ENCODE data around the gene ABCC1. TPM values are rescaled to one million over a fixed set of nuclear protein-coding genes. Genes with fewer than 3 reads are reported as not detected.
A peak's percentile ranks its signal among the peaks of the same experiment; 100 is the strongest.

Gene ABCC1
- total RNA-seq, 2 donors from 2014 or later = 51.8 to 66.9 TPM

GRCh38 chr16:15993946-15994665, 44.7 kb downstream of the ABCC1 start:
- ATAC-seq = no peak
- H3K36me3 Mint-ChIP-seq = no peaks in the 10 kb centered on the region

DNA sequence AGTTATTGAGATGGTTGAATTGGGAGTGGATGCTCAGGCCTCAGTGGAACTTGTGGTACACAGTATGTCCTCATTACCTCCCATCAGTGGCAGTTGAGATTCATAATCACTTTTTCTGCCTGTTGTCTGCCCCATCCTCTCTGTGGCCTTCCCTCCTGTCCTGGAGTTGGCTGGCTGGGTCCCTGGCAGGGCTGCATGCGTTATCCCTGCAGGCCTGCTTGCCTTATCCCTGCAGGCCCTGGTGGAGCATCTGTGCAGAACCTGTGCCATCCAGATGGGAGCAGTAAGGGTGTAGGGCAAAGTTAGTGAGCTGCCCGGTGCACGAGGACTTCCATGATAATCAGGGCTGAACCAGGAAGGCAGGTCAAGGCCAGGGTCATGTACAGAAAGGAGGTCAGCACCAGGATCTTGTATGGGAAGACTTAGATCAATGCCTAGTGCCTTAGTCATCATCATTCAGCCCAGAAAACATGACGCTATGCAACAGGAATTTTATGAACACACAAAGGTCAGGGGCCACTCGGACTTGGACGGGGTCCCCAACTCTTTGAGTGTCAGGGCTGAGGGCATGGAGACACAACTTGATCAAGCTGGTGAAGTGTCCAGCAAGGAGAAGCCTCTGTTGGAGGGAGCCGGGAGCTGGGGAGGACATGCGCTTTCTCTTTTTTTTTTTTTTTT, 47.2 kb downstream of the ABCC1 start:
- peaks cover 0 to 3% of the 10 kb centered on the region in 2 donors for H3K9me3 Mint-ChIP-seq
- DNase-seq (ENCODE audit: low spot score in 2 of 2) (no peak), ATAC-seq (no peak)
- H3K27ac Mint-ChIP-seq = peak overlapping the region in 1 of 2 donors; percentile 60
- peaks cover 0 to 12% of the 10 kb centered on the region in 2 donors for H3K36me3 Mint-ChIP-seq

More at GRCh38 chr16:15993946-15994665, 44.7 kb downstream of the ABCC1 start:
- DNase-seq (ENCODE audit: low spot score in 2 of 2) = no peak
- peak overlapping the region in 1 of 2 donors; percentile 26 for H3K27ac Mint-ChIP-seq
- H3K9me3 Mint-ChIP-seq = no peaks in the 10 kb centered on the region

DNA sequence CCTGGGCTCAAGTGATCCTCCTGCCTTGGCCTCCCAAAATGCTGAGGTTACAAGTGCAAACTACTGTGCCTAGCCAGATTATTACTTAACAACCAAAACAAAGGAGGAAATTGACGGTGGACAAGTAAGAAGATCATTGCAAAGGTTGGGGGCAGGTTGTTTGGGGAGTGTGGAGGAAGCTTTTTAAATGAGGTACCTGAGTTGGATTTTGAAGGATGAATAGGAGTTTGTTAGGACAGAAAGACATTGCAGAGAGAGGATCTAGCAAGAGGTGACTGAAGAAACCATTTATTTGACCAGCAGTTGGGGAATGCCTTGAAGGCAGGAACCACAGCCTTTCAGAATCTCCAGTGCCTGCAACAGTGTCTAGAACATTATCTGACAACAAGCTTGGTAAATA, 51.3 kb downstream of the ABCC1 start:
- ATAC-seq (no peak), DNase-seq (ENCODE audit: low spot score in 2 of 2) (no peak)
- H3K36me3 Mint-ChIP-seq = peaks cover 0 to 22% of the 10 kb centered on the region in 2 donors
- peaks cover 0 to 14% of the 10 kb centered on the region in 2 donors for H3K9me3 Mint-ChIP-seq
- H3K27ac Mint-ChIP-seq = no peak overlapping the region

DNA sequence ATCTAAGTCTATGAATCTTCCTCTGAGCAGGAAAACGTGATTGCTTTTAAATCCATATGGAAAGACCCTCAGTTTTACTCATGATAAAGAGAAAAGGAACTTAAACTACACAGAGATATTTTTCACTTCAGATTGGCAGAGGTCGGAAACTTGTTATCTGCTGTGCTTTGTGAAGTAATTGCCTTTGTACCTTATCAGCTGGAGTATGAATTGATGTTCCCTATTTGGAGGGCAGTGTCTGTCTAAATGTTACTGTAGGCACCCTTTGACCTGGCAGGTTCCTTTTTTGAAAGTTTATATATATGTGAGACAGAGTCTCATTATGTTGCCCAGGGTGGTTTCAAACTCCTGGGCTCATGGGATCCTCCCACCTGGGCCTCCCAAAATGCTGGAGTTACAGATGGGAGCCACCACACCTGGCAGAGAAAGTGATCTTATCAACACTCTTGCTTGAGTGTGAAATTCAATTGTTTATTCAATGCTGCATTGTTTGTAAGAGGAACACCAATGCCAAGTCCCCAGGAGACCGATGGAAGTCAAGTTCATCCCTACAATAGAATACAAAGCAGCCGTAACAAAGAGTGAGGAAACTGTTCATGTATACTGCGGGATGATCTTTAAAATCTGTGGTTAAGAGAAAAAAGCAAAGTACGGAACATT, 52.3 kb downstream of the ABCC1 start:
- H3K9me3 Mint-ChIP-seq = peaks cover 0 to 14% of the 10 kb centered on the region in 2 donors
- DNase-seq (ENCODE audit: low spot score in 2 of 2) (no peak), ATAC-seq (no peak)
- H3K27ac Mint-ChIP-seq = no peak overlapping the region
- H3K36me3 Mint-ChIP-seq = peaks cover 0 to 31% of the 10 kb centered on the region in 2 donors

GRCh38 chr16:16003719-16004313, 54.4 kb downstream of the ABCC1 start:
- ATAC-seq (no peak), DNase-seq (ENCODE audit: low spot score in 2 of 2) (no peak)
- peaks cover 0 to 43% of the 10 kb centered on the region in 2 donors for H3K36me3 Mint-ChIP-seq
- H3K9me3 Mint-ChIP-seq = peaks cover 0 to 14% of the 10 kb centered on the region in 2 donors
- no peak overlapping the region for H3K27ac Mint-ChIP-seq

DNA sequence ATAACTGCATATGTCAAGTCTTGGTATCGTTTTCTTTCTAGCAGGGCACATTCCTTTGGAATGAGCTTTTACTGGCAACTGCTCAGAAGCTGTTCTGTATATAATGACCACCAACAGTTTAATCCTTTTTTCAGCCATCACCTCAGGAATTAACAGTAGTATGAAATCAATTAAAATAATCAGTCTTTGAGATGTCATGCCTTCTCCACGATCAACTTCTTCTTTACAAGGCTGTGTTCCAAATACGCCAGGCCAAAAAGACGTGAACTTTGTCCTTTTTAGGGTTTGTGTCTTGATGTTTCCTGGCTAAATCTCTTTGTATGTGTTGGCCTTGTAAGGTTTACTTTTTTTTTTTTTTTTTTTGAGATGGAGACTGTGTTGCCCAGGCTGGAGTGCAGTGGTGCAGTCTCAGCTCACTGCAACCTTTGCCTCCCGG, 54.9 kb downstream of the ABCC1 start:
- H3K27ac Mint-ChIP-seq = no peak overlapping the region
- ATAC-seq (no peak), DNase-seq (ENCODE audit: low spot score in 2 of 2) (no peak)
- H3K36me3 Mint-ChIP-seq = peaks cover 0 to 48% of the 10 kb centered on the region in 2 donors
- peaks cover 0 to 14% of the 10 kb centered on the region in 2 donors for H3K9me3 Mint-ChIP-seq

DNA sequence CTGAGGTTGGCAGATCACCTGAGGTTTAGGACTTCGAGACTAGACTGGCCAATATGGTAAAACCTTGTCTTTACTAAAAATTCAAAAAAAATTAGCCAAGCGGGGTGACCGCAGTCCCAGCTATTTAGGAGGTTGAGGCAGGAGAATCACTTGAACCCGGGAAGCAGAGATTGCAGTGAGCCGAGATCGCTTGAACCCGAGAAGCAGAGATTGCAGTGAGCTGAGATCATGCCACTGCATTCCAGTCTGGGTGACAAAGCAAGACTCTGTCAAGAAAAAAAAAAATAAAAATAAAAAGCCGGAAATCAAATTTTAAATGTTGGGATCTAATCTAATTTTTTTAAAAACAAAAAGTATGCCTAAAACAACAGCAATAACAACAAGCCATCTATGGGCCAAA, 56.3 kb downstream of the ABCC1 start:
- Mint-ChIP-seq H3K27ac (no peak overlapping the region), H3K9me3 (peaks cover 0 to 14% of the 10 kb centered on the region in 2 donors), H3K36me3 (peaks cover 6 to 55% of the 10 kb centered on the region in 2 donors)
- no peak for ATAC-seq
- no peak for DNase-seq (ENCODE audit: low spot score in 2 of 2)

DNA sequence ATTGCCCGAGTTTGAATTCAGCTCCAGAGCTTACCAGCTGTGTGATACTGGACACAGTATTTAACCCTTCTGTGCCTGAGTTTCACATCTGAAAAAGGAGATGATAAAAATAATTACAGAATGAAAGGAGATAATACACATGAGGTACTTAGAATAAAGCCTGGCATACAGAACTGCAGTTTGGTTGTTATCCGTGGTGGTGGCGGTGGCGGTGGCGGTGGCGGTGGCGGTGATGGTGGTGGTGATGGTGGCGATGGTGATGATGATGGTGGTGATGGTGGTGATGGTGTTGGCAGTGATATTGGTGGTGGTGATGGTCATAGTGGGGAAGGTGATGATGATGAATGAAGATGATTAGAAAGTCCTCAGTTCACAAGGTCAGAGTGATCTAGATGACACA, 57.2 kb downstream of the ABCC1 start:
- Mint-ChIP-seq H3K36me3 (peaks cover 10 to 50% of the 10 kb centered on the region in 2 donors), H3K9me3 (peaks cover 0 to 10% of the 10 kb centered on the region in 2 donors), H3K27ac (peak overlapping the region in 1 of 2 donors; percentile 87)
- ATAC-seq = no peak
- no peak for DNase-seq (ENCODE audit: low spot score in 2 of 2)

DNA sequence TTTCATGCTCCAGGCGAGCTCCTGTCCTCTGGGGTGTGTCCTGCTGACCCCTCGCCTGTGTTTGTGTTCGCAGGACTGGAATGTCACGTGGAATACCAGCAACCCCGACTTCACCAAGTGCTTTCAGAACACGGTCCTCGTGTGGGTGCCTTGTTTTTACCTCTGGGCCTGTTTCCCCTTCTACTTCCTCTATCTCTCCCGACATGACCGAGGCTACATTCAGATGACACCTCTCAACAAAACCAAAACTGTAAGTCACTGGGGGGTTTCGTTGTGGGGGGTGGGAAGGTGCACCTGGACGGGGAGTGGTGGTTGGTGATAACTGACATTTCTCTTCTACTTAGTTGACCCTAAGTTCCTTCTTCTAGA, 58.3 kb downstream of the ABCC1 start:
- Mint-ChIP-seq H3K27ac (peak overlapping the region; percentile 79 to 87), H3K36me3 (peaks cover 10 to 46% of the 10 kb centered on the region in 2 donors), H3K9me3 (peaks cover 0 to 4% of the 10 kb centered on the region in 2 donors)
- DNase-seq (ENCODE audit: low spot score in 2 of 2) = no peak
- no peak for ATAC-seq

GRCh38 chr16:16008666-16009065, 59.2 kb downstream of the ABCC1 start:
- no peaks in the 10 kb centered on the region for H3K9me3 Mint-ChIP-seq
- ATAC-seq = no peak
- no peak for DNase-seq (ENCODE audit: low spot score in 2 of 2)
- H3K36me3 Mint-ChIP-seq = peaks cover 10 to 46% of the 10 kb centered on the region in 2 donors
- H3K27ac Mint-ChIP-seq = peak overlapping the region; percentile 31 to 44

DNA sequence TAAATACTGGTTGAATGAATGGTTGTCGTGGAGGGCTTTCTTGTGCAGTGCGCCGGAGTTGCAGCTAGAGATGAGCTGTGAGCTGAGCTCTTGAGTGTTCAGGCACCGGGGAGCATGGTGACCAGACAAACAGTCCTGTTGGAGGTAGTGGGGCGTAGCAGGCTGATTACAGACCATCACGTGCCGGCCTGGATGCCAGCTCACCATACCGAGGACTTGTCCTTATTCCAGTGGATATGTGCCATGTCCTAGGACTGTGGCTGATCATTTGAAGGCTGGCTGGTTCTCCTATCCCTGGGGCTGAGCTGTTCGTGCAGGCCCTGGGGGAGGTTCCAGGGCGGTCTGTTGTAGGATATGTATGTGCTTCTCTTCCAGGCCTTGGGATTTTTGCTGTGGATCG, 60.0 kb downstream of the ABCC1 start:
- peaks cover 10 to 46% of the 10 kb centered on the region in 2 donors for H3K36me3 Mint-ChIP-seq
- peak overlapping the region; percentile 29 to 31 for H3K27ac Mint-ChIP-seq
- ATAC-seq = peak in 1 of 2 donors; percentile 26
- no peaks in the 10 kb centered on the region for H3K9me3 Mint-ChIP-seq
- DNase-seq (ENCODE audit: low spot score in 2 of 2) = no peak

DNA sequence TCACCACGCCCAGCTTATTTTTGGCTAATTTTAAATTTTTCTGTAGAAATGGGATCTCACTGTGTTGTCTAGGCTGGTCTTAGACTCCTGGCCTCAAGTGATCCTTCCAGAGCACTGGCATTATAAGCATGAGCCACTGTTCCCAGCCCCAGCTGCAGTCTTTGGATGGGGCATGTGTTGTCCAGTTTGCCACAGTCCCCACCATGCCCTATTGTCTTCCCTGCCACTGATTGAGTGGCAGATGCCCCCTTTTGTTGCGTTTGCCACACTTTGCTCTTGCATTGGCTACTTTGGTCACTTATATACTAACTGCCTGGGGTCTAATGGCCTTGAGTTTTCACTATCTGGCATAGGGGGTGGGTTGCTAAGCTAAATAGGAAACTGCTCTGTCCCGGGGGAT, 60.8 kb downstream of the ABCC1 start:
- DNase-seq (ENCODE audit: low spot score in 2 of 2) = no peak
- no peak for ATAC-seq
- Mint-ChIP-seq H3K9me3 (no peaks in the 10 kb centered on the region), H3K27ac (peak overlapping the region in 1 of 2 donors; percentile 73), H3K36me3 (peaks cover 10 to 41% of the 10 kb centered on the region in 2 donors)

GRCh38 chr16:16012144-16012543, 62.7 kb downstream of the ABCC1 start:
- no peak overlapping the region for H3K27ac Mint-ChIP-seq
- no peaks in the 10 kb centered on the region for H3K9me3 Mint-ChIP-seq
- H3K36me3 Mint-ChIP-seq = peaks cover 13 to 34% of the 10 kb centered on the region in 2 donors
- ATAC-seq = no peak
- no peak for DNase-seq (ENCODE audit: low spot score in 2 of 2)

DNA sequence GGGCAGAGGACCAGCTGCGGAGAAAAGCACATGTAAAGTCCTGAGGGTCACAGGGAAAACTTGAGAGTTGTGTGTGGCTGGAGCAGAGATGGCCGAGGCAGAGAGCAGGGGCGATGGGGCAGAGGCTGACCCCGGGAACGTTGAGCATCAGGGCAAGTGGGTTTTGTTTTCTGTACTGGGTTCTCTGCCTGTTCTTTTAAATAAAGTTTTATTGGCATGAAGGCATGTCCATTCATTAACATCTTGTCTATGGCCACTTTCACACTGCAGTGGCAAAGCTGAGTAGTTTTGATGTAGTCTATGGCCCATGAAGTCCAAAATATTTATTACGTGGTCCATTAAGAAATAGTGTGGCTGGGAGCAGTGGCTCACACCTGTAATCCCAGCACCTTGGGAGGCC, 64.4 kb downstream of the ABCC1 start:
- no peak for DNase-seq (ENCODE audit: low spot score in 2 of 2)
- H3K9me3 Mint-ChIP-seq = no peaks in the 10 kb centered on the region

DNA sequence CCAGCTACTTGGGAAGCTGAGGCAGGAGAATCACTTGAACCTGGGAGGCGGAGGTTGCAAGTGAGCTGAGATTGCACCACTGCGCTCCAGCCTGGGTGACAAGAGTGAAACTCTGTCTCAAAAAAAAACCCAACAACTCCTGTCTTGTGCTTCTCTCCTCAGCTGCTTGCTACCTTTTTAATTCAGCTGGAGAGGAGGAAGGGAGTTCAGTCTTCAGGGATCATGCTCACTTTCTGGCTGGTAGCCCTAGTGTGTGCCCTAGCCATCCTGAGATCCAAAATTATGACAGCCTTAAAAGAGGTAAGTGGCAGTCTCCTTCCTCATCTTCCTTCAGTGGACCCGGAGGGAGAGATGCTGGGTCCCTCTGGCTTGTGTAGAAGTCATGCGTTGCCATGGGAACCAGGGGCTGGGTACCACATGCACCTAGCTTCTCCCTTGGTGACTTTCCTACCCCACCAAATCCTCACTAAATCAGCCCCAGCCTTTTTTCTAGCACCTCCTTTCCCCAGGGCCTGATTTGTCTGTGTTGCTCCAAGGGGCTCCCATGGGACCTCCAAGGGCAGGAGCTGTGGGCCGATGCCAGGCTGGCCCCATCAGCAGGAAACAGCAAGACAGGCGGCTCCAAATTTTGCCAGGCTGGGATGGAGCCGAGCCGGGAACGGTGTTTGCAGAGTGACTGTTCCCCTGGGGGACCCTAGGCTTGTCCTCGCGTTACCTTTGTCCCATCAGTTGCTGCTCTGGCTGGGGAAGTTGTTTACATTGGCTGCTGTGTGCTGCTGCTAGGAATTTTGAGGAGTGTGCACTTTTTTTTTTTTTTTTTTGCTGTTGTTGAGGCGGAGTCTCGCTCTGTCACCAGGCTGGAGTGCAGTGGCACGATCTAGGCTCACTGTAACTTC, 65.2 kb downstream of the ABCC1 start:
- H3K36me3 Mint-ChIP-seq = peaks cover 13 to 38% of the 10 kb centered on the region in 2 donors
- H3K9me3 Mint-ChIP-seq = no peaks in the 10 kb centered on the region
- ATAC-seq = no peak
- no peak for DNase-seq (ENCODE audit: low spot score in 2 of 2)
- peak overlapping the region; percentile 9 to 73 for H3K27ac Mint-ChIP-seq

More for the DNA sequence above, 64.4 kb downstream of the ABCC1 start:
- peaks cover 13 to 41% of the 10 kb centered on the region in 2 donors for H3K36me3 Mint-ChIP-seq
- peak overlapping the region; percentile 52 to 73 for H3K27ac Mint-ChIP-seq
- ATAC-seq = no peak

DNA sequence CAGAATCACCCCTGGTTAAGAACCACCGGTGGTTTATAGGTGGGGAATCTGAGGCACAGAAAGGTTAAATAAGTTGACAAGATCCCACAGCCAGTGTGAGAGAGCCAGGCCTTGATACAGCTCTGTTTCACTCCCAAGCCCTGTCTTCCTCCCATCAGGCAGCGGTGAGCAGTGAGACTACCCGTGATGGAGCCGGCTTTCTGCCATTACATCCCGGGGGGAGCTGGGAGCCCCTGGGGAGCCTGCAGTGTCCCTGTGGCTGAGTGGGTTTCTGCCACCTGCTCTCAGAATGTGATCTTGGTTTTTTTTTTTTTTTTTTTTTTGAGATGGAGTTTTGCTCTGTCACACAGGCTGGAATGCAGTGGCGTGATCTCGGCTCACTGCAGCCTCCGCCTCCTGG, 66.4 kb downstream of the ABCC1 start:
- H3K36me3 Mint-ChIP-seq = peaks cover 6 to 27% of the 10 kb centered on the region in 2 donors
- DNase-seq (ENCODE audit: low spot score in 2 of 2) = no peak
- H3K27ac Mint-ChIP-seq = peak overlapping the region in 1 of 2 donors; percentile 93
- H3K9me3 Mint-ChIP-seq = no peaks in the 10 kb centered on the region
- no peak for ATAC-seq

Measured in activated naive CD4-positive, alpha-beta T cell treated with anti-CD3 and anti-CD28 coated beads, Interleukin-2, amount 50 U/mL, for 72 hours (primary cell).